Spleen (tissue), 7 donors: ENCODE results near the gene MYL5.

ENCODE experiments used
- CTCF ChIP-seq, 11 experiments: fragments of 200-600 bp in 7 of 11; fragments of 450-650 bp in 4 of 11; sonication (generic) in 4 of 11; IDR thresholded peaks in 8 of 11; conservative IDR thresholded peaks in 3 of 11; 1 replicate in 7 of 11; 2 replicates in 4 of 11; pipeline versions ENCODE4 v1.4.0 to v1.8.0; 2016 to 2021; ENCODE audit warnings: antibody characterized with exemption in 11 of 11, inconsistent platforms in 4 of 11, mild to moderate bottlenecking in 1 of 11
- POLR2A ChIP-seq, 3 donors: fragments of 450-650 bp; IDR thresholded peaks; one replicate each; pipeline ENCODE4 v1.5.1; 2017; ENCODE audit warnings: antibody characterized with exemption in 3 of 3, mild to moderate bottlenecking in 1 of 3
- donor health status: DM: no; HTN: no; CAD: no; lungs with moderate emphysema.
- donor health status: DM: no; HTN: no; CAD: no.
- donor health status: DM: no; HTN: no; CAD: no.

GRCh38 chr4:680091-680490 lies 5.7 kb downstream of the MYL5 start:
- TF ChIP-seq POLR2A (IDR thresholded peaks at IDR 0.05) (no peak), CTCF (IDR thresholded peaks at IDR 0.05 in 8 of 11, conservative IDR thresholded peaks at IDR 0.05 in 3 of 11) (no peak)
